ENCODE measurements around the gene KLF16. TPM values are rescaled to one million over a fixed set of nuclear protein-coding genes. Genes with fewer than 3 reads are reported as not detected.

The KLF16 gene
- total and polyA plus RNA-seq, 9 of the 15 experiments (the other 6 are each of a cell fraction or from before 2014, with no cell fraction given): 0.04 to 60.4 (median 6.8) TPM

DNA sequence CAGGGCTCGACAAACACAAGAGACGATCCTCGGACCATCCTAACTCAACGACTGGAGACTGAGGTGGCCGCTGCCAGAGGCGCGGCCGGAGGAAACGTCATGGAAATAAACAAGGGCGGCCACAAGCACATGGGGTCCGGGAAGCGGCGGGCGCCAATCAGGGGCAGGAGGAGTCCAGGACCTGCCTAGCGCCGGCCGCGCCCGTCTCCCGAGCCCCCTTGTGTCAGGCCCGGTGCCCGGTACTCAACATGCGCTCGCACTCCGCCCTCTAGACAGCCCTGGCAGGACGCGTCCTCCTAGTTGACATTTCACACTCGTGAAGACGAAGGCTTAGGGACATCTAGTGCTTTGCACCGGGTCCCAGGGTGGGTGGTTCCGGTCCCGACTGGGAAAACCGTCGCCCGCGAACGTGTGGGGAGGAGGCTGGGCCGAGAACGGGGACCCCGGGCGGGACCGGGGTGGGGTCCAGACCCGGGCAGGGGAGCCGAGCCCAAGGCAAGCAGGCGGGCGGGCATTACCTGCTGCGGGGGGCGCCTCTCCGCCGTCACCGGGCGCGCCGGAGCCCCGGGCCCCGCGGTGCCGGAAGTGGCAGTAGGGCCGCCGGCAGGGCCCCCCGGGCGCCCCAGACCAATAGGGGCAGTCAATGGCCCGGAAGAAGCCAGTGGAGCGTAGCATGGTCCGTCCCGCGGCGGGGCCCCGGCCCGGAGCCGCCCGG is 15.5 kb downstream of the KLF16 start (continued):
- TF ChIP-seq, protein P1, sequence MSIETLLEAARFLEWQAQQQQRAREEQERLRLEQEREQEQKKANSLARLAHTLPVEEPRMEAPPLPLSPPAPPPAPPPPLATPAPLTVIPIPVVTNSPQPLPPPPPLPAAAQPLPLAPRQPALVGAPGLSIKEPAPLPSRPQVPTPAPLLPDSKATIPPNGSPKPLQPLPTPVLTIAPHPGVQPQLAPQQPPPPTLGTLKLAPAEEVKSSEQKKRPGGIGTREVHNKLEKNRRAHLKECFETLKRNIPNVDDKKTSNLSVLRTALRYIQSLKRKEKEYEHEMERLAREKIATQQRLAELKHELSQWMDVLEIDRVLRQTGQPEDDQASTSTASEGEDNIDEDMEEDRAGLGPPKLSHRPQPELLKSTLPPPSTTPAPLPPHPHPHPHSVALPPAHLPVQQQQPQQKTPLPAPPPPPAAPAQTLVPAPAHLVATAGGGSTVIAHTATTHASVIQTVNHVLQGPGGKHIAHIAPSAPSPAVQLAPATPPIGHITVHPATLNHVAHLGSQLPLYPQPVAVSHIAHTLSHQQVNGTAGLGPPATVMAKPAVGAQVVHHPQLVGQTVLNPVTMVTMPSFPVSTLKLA (conservative IDR thresholded peaks at IDR 0.05): peak; percentile 97 to 98
- TF ChIP-seq, protein P2, sequence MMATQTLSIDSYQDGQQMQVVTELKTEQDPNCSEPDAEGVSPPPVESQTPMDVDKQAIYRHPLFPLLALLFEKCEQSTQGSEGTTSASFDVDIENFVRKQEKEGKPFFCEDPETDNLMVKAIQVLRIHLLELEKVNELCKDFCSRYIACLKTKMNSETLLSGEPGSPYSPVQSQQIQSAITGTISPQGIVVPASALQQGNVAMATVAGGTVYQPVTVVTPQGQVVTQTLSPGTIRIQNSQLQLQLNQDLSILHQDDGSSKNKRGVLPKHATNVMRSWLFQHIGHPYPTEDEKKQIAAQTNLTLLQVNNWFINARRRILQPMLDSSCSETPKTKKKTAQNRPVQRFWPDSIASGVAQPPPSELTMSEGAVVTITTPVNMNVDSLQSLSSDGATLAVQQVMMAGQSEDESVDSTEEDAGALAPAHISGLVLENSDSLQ (IDR thresholded peaks at IDR 0.05): peak; percentile 22; the same call in 1 of the 2 replicates
- TF ChIP-seq, protein P3, sequence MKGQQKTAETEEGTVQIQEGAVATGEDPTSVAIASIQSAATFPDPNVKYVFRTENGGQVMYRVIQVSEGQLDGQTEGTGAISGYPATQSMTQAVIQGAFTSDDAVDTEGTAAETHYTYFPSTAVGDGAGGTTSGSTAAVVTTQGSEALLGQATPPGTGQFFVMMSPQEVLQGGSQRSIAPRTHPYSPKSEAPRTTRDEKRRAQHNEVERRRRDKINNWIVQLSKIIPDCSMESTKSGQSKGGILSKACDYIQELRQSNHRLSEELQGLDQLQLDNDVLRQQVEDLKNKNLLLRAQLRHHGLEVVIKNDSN (CRISPR knock-in tag; IDR thresholded peaks at IDR 0.05): 0 out of 2 replicates have a peak, but pooled peaks have one; percentile 6
- TF ChIP-seq GABPA (tag; conservative IDR thresholded peaks at IDR 0.05; ENCODE audit: low read depth) (peak; percentile 82; the same call in 1 of the 2 replicates), KDM5B (IDR thresholded peaks at IDR 0.05; ENCODE audit: insufficient replicate concordance, low read depth, low read length) (peak; percentile 42)
